Activated CD8-positive, alpha-beta memory T cell treated with anti-CD3 and anti-CD28 coated beads for 1 hour (primary cell): Measurements from ENCODE around the gene INPP5J.
"Not testable (repeated sequence)": the region's sequence is repeated elsewhere in the genome, so short reads cannot be mapped to it uniquely, and the experiment has no call there.

Experiments
- DNase-seq, 2 donors: peaks; one replicate each; pipeline ENCODE4 v3.0.0-alpha.2; 2020; ENCODE audit warnings: low read depth in 1 of 2; ENCODE audit errors: extremely low read depth in 1 of 2

The INPP5J gene

DNA sequence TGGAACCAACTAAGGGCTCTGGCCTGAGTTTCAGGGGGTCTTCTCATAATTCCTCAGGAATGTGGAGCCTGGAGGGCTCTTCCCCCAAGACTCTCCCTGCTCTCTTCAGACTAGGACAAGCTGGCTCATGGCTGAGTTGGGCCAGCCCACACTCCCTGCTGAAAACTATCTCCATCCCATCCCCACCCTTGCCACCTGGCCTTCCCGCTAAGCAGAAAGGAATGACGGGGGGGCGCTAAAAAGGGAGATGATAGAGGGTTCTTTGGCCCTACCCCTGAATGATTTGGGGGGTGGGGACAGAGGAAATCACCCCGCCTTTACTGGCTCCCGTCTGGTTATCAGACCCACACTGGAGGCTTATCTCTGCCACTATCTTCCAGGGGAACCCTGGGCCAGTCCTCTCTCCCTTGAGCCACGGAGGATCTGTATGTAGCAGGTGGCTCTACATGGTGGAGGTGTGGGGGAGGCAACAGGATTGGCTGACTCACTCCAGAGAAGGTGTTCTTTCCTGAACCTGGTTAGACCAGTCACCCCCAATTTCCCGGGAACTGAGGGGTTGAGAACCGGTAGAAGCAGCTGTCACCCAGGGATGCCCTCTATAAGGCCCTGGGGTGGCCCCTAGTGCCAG, 35.9 kb upstream of the INPP5J start:
- DNase-seq: no peak

DNA sequence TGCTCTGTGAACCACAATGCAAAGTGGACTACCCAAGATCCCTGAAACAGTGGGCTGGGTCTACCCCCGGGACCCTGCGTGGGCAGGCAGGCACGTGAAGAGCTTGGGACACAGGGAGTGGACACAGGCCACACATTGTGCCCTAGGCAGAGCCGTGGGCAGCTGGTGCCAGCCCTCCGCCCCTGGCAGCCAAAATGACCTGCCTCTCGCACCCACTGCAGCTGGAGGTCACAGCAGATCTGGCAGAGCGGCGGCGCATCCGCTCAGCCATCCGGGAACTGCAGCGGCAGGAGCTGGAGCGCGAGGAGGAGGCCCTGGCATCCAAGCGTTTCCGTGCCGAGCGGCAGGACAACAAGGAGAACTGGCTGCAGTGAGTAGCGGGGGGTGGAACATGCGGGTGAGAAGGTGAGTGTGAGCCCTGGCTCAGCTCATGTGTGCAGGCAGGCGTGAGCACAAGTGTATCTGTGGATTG, 35.0 kb upstream of the INPP5J start:
- no peak for DNase-seq

DNA sequence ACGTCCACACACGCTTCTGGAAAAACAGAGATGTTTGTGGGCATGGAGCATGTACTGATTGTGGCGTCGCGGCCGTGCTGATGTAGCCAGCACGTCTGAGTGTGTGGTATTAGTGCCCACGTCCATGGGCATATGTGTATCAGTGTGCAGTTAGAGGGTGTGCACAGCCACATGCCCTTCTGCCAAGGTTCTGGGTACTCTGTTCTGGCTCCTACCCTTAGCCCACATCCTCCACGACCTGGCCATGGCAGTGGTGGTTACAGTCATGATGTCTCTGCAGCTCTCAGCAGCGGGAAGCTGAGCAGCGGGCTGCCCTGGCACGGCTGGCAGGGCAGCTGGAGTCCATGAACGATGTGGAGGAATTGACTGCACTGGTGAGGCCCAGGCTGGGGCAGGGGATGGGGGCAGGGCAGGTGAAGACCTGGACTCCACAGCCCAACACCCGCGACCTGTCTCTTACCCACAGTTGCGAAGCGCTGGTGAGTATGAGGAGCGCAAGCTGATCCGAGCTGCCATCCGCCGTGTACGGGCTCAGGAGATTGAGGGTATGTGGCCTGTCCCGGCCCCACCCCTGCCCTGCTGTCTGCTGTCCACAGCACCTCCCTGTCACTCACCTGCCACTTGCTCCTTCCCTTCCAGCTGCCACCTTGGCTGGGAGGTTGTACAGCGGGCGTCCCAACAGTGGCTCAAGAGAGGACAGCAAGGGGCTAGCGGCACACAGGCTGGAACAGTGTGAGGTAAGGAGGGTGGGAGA, 34.4 kb upstream of the INPP5J start:
- DNase-seq: no peak

DNA sequence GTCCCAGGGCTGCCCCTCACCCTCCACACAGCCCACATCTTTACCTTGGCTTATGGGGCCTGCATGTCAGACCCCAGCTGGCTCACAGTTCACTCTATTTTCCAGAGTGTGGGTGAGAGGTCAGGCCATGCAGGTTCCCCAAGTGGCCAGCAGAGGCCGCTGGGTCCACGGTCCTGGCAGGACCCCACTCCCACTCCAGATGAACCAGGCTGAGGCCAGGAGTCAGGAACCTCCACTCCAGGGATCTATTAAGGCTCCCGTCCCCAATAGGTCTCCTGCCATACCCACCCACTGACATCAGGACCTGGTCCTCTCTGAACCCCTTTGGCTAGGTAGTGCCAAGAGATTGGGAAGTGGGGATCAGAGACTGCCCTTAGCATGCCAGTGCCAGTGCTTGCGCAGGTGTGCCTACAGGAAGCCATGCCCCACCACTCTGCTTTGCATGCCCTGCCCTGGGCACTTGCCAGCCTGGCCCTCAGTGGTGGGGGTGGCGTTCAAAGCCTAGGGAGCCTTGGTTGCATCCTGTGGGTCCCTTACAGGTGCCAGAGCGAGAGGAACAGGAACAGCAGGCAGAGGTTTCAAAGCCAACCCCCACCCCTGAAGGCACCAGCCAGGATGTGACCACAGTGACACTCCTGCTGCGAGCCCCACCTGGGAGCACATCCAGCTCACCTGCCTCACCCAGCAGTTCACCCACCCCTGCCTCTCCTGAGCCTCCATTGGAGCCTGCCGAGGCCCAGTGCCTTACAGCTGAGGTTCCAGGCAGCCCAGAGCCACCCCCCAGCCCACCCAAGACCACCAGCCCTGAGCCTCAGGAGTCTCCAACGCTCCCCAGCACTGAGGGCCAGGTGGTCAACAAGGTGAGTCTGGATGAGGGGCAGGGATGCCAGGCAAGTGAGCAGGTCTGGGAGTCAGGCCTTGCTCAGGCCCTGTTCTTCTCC, 33.3 kb upstream of the INPP5J start:
- DNase-seq: peak in 1 of 2 donors; percentile 22

DNA sequence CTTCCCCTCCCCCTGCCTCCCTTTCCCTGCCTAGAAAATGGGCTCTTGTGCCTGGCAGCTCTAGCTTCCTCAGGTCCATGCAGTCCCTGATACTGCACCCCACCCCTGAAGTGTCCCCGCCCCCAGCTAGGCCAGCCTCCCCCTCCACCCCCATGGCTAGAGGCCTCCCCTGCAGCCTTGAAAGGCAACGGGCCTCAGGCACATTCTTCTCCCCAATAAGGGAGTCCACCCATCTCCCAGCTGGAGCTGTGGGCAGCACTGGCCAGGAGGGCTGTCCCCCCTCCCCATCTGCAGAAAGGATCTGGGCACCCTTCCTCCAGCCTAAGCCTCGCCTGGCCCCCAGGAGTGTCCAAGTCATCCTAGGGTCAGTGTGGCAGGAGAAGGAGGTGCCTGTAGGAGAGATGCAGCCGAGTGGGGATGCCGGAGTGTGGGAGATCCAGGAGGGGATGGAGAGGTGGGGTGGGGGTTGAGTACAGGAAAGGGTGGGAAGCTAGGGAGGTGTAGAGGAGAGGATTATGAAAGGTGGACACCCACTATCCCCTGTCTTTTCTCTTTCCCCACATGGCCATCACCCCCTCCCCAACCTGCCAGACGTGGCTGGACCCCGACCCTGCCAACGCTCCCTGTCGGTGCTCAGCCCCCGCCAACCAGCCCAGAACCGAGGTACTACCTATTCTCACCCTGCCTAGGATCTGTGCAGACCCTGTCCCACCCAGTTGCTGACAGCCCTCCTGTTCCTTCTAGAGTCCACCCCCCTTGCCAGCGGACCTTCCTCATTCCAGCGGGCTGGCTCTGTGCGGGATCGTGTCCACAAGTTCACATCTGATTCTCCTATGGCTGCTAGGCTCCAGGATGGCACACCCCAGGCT, 32.3 kb upstream of the INPP5J start:
- DNase-seq: no peak

DNA sequence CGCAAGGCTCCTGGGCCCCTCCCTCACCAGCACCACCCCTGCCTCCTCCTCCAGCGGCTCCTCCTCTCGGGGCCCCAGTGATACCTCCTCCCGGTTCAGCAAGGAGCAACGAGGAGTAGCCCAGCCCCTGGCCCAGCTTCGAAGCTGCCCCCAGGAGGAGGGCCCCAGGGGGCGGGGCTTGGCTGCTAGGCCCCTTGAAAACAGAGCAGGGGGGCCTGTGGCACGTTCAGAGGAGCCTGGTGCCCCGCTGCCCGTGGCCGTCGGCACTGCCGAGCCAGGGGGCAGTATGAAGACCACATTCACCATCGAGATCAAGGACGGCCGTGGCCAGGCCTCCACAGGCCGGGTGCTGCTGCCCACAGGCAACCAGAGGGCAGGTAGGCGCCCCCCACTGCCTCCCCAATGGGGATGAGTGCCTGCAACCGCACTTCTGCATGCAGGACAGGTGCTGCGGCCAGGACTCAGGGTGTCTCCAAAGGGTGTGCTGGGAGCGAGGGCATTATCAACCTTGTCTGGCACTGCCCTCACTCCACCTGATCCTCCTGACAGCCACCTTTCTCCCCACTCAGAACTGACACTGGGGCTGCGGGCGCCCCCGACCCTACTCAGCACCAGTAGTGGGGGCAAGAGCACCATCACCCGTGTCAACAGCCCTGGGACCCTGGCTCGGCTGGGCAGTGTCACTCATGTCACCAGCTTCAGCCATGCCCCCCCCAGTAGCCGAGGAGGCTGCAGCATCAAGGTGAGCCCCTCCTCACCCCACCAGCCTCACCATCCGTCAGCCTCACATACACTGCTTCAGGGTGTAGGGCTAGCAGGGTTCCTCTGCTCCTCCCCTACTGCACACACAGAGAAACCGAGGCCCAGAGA, 31.4 kb upstream of the INPP5J start:
- DNase-seq: no peak

DNA sequence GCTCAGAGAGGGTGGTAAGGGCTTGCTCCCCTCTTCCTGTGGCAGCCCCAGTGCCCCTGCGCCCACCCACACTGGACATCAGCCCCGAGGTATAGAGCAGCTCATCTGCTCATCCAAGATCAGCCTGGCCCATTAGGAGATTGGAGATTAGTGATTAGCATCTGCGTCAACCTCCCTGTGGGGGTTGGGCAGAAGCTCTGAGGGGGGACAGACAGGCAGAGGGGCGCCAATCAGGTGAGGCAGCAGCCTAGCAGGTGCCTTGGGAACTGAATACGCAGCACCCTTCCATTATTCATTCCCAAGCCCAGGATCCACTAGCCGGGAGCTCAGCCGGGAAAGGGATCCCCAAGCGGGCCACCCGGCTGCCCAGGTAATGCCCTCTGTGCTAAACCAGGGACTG, 30.6 kb upstream of the INPP5J start:
- no peak for DNase-seq

DNA sequence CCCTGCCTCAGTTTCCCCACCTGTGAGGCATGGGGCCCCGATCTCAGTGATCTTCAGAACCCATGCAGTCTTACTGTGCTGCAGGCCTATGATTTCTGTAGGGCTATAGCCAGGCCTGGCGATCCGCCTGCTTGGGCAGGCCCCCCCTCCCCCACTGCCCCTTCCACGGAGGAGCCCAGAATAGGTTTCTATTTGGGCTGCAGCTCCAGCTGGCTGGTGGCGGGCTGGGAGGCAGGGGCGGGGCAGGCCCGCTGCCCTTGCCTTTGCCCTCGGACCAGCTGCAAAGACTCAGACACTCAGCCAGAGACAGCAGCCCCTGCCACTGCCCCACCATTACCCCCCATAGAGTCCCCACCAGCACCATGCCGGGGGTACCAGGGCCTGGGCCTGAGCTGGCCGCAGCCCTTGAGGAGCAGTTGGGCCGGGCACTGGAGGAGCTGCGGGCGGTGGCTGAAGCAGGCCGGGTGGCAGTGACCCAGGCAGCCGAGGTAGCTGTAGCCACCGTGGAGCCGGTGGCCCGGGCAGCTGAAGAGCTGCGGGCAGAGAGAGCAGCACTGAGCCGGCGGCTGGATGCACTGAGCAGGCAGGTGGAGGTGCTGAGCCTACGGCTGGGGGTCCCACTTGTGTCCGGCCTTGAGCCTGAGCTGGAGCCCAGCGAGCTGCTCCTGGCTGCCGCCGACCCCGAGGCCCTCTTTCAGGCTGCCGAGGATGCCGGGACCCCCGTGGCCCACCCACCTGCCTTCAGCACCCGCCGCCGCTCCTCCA, 29.5 kb upstream of the INPP5J start:
- DNase-seq: no peak

DNA sequence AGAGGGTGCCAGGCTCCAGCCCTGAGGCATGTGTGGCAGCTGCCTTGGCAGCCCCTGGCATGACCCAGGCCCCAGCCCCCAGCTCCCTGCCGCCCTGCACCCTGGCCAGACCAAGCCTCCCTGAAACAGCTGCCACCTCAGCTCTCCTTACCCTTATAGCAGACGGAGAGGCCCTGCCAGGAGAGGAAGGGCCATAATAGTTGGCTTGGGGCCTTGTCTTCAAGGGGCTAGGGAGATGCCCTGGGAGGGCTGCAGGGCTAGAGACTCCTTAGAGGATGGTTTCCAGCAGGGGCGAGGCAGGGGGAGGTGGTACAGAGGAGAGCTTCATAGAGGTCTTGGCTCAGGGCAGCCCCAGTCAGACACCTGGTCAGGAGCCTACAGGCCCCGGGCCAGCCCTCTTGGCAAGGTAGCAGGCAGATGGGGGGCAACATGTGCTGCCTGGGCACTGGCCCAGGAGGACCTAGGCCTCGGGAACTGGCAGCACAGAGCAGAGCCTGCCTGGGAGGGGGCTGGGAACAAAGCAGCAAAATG, 28.7 kb upstream of the INPP5J start:
- no peak for DNase-seq

DNA sequence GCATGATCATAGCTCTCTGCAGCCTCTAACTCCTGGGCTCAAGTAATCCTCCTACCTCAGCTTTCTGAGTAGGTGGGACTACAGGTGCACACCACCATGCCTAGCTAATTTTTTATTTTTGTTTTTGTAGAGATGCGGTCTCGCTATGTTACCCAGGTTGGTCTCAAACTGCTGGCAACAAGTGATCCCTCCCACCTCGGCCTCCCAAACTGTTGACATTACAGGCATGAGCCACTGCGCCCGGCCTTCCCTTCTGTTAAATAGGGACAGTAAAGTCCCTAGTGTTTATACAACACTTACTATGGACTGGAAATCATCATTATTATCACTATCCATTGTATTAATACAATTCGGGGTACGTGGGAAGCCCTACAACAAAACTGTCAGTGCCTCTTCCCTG, 28.0 kb upstream of the INPP5J start:
- no peak for DNase-seq

DNA sequence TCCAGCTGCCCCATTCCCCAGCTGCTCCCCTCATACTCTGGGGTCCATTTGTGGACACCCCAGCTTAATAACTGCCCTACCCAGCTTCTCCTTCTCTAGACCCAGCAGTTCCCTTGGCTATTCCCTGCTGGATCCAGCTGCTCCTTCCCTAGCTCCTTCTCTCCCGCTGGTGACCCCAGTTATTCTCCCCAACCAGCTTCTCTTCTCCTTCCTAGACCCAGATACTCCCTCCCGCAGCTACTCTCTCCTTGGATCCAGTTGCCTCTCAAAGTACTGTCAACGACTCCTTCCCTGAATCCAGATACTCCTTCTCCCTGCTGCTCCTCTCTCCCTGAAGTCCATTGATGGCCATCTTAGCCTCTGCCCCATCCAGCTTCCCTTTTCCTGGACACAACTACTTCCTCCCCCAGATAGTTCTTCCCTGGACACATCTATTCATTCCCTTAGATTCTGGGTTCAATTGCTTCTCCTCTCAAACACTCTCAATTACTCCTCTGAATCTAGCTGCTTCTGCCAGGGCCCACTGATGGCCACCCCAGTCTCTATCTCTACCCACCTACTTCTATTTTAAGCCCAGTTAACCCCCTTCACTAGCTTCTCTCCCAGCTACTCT, 27.0 kb upstream of the INPP5J start:
- DNase-seq: no peak

DNA sequence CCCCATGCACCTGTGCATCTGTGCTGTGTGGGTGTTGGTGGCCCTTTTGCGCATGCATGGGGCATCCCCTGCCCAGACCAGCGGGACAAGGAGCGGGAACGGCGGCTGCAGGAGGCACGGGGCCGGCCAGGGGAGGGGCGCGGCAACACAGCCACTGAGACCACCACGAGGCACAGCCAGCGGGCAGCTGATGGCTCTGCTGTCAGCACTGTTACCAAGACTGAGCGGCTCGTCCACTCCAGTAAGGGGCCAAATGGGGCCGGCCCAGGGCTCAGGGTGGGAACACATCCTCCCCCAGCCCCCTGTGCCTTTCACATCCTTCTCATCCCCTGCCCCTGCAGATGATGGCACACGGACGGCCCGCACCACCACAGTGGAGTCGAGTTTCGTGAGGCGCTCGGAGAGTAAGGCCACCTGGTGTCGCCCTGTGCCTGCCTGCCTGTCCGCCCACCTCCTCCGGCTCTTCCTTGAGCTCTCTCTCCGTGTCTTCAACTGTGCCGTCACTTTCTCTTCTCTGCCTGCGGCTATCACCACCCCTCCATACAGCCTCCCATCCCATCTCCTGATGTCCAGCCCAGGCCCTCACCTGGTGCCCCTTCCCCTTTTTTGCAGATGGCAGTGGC, 26.0 kb upstream of the INPP5J start:
- no peak for DNase-seq

DNA sequence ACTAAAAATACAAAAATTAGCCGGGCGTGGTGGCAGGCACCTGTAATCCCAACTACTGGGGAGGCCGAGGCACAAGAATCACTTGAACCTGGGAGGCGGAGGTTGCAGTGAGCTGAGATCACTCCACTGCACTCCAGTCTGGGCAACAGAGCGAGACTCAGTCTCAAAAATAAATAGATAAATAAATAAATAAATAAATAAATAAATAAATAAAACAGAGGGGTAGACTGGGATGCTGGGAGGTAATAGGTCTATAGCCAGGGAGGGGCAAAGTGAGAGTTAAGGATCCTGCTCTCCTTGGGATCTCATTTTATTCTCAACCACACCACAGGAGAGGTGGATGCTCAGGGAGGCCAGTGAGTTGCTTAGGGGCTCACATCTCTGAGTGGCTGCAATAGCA, 25.2 kb upstream of the INPP5J start:
- not testable (repeated sequence) for DNase-seq

DNA sequence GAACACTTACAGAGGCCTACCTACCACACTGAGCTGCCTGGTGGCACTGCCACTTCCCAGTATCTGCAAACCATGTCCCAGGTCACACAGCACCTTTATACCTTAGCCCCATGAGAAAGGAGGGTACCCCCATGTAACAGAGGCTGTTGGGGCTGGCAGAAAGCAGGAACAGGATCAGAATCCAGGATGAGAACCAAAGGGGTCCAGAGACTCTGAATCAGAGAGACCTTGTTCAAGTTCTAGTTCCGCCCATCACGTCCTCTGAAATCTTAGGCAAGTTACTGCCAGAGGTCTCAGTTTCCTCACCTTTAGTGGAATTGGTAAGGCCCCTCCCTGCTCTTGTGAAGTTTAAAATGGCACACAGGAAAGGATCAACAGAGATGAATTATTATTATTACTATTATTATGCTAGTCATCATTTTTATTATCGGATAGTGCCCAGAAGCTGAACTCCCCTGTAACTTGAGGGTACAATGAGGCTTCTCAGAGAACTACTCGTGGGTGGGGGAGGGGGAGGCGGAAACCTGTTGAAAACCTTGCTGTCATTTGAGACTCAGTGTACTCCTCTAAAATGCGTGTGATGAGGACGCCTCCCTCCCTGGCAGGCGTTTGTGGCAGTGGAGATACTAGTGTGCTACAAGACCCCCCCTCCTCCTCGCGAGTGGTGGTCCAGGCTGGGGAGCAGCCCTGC, 24.7 kb upstream of the INPP5J start:
- no peak for DNase-seq

DNA sequence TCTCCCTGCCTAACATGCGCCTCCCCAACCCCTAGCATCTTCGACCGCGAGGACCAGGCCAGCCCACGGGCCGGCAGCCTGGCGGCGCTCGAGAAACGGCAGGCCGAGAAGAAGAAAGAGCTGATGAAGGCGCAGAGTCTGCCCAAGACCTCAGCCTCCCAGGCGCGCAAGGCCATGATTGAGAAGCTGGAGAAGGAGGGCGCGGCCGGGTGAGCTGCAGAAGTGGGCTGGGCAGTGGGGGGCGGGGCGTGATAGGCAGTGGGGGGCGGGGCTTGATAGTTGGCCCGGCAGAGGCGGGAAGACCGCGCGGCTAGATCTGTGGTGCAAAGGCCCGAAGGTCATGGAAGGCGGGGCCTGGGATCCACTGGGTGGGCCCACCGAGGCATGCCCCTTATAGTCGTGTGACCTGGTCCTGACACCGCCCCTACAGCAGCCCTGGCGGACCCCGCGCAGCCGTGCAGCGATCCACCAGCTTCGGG, 24.1 kb upstream of the INPP5J start:
- DNase-seq: no peak

DNA sequence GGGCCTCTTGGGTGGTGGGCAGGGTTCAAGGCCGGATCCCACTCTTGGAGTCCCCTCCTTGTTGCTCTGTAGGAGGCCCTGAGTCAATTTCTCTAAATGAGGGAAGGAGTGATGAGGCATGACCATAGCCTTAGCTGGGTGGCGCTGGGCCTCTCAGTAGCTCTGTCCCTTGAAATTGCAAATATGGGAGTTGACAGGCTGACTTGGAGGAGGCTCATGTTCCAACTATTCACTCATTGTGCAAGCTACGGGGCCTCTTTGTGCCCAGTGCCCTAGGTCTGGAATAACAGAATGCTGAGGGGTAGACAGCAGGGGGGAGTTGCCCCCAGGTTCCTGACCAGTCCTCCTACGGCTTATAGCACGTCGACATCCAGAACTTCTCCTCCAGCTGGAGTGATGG, 23.4 kb upstream of the INPP5J start:
- no peak for DNase-seq
